K562 (cell line): Measurements from ENCODE around the gene TECPR1. TPM values are rescaled to one million over a fixed set of nuclear protein-coding genes. Genes with fewer than 3 reads are reported as not detected.

Experiments used
- COPS2 ChIP-seq: fragments of 450-650 bp; conservative IDR thresholded peaks from 2 replicates; pipeline ENCODE4 v1.6.1; 2016; ENCODE audit warnings: mild to moderate bottlenecking, moderate library complexity
- GATA2 ChIP-seq: sonication (generic); formaldehyde crosslinking; IDR thresholded peaks from 2 replicates; pipeline ENCODE4 v1.4.0; 2020; ENCODE audit warnings: mild to moderate bottlenecking, missing genetic modification reagents
- NR2F6 ChIP-seq: fragments of 450-650 bp; formaldehyde crosslinking; IDR thresholded peaks from 2 replicates; pipeline ENCODE4 v1.4.0; 2020; ENCODE audit warnings: mild to moderate bottlenecking
- PRMT5 ChIP-seq: sonication (generic); formaldehyde crosslinking; IDR thresholded peaks from 2 replicates; pipeline ENCODE4 v1.5.0; 2020; ENCODE audit warnings: missing genetic modification reagents
- PTTG1 ChIP-seq: fragments of 450-650 bp; IDR thresholded peaks from 2 replicates; pipeline ENCODE4 v1.6.1; 2016; ENCODE audit warnings: low read depth, mild to moderate bottlenecking, missing genetic modification characterization, missing compliant biosample characterization
- RAD21 ChIP-seq, 2 experiments: fragments of 250-450 bp in 1 of 2; fragments of 450-650 bp in 1 of 2; sonication (Bioruptor Pico) in 1 of 2; formaldehyde crosslinking in 1 of 2; IDR thresholded peaks in 1 of 2; conservative IDR thresholded peaks in 1 of 2; 2 replicates each; pipeline versions ENCODE4 v1.4.0 to v1.8.0; 2020 to 2022; ENCODE audit warnings: mild to moderate bottlenecking in 2 of 2, moderate library complexity in 1 of 2
- SMAD1 ChIP-seq: fragments of 150-350 bp; IDR thresholded peaks from 2 replicates; pipeline ENCODE4 v1.6.1; 2014; ENCODE audit warnings: low read length, low read depth; ENCODE audit not compliant: partially characterized antibody
- SMARCA4 ChIP-seq: fragments of 450-650 bp; IDR thresholded peaks from 2 replicates; pipeline ENCODE4 v1.6.1; 2016
- SMC3 ChIP-seq: conservative IDR thresholded peaks from 2 replicates; pipeline ENCODE4 v1.6.1; 2011; ENCODE audit warnings: low read depth, low read length, improper control_type of control experiment; ENCODE audit not compliant: insufficient read depth
- TAF1 ChIP-seq: IDR thresholded peaks from 2 replicates; pipeline ENCODE4 v1.6.1; 2011; ENCODE audit warnings: mild to moderate bottlenecking, low read length, moderate library complexity; ENCODE audit not compliant: insufficient read depth, control insufficient read depth, severe bottlenecking; ENCODE audit errors: extremely low read depth
- TBP ChIP-seq: optimal IDR thresholded peaks from 2 replicates; pipeline ENCODE3; 2011; ENCODE audit warnings: low read depth, low read length, improper control_type of control experiment
- TRIM24 ChIP-seq, 2 experiments: fragments of 450-650 bp; IDR thresholded peaks; 2 replicates each; pipeline ENCODE4 v1.6.1; 2016
- ZBTB7A ChIP-seq: IDR thresholded peaks from 2 replicates; pipeline ENCODE4 v1.6.1; 2011; ENCODE audit warnings: low read depth, mild to moderate bottlenecking, low read length, moderate library complexity, borderline replicate concordance; ENCODE audit not compliant: control insufficient read depth
- ZFP36 ChIP-seq: fragments of 150-350 bp; IDR thresholded peaks from 2 replicates; pipeline ENCODE4 v1.6.1; 2018; ENCODE audit warnings: low read length, low read depth; ENCODE audit not compliant: partially characterized antibody
- ZNF217 ChIP-seq: sonication (generic); formaldehyde crosslinking; IDR thresholded peaks from 2 replicates; pipeline ENCODE4 v1.8.0; 2022; ENCODE audit warnings: mild to moderate bottlenecking, missing genetic modification reagents
- ZNF696 ChIP-seq: fragments of 250-450 bp; sonication (Bioruptor Pico); conservative IDR thresholded peaks from 2 replicates; pipeline ENCODE4 v1.4.0; 2020; ENCODE audit warnings: mild to moderate bottlenecking, moderate library complexity
- polyA plus RNA-seq, 8 experiments: library from polyadenylated mRNA; depleted of rRNA in 4 of 8; stranded (reverse) in 5 of 8; unstranded in 3 of 8; fragments of >200 nt; fragmentation: Nextera tagmentation in 2 of 8; fragmentation: Illumina TruSeq in 1 of 8; extraction: Ambion mirVana in 2 of 8; extraction: Trizol in 1 of 8; gene quantifications; 2 replicates each; pipeline versions ENCODE4 v1.2.1 to v1.2.3, GENCODE V29; 2011 to 2014; ENCODE audit warnings: inconsistent platforms in 1 of 8, missing spikeins in 1 of 8
- total RNA-seq, 7 experiments: library from RNA; depleted of rRNA in 6 of 7; stranded (reverse); fragments of >200 nt in 6 of 7; fragmentation: Illumina TruSeq in 2 of 7; extraction: Trizol in 2 of 7; gene quantifications; 2 replicates each; pipeline versions ENCODE4 v1.2.1 to v1.2.3, GENCODE V29; 2011 to 2021; ENCODE audit warnings: low replicate concordance in 1 of 7
- TF ChIP-seq, protein P1 (sequence below): fragments of 450-650 bp; formaldehyde crosslinking; IDR thresholded peaks from 2 replicates; pipeline ENCODE4 v1.4.0; 2020; ENCODE audit warnings: mild to moderate bottlenecking, moderate library complexity
- TF ChIP-seq, protein P2 (sequence below): fragments of 250-450 bp; sonication (Bioruptor Pico); IDR thresholded peaks from 2 replicates; pipeline ENCODE4 v1.8.0; 2021; ENCODE audit warnings: mild to moderate bottlenecking, moderate library complexity
- TF ChIP-seq, protein P3 (sequence below), 3 experiments: IDR thresholded peaks in 2 of 3; conservative IDR thresholded peaks in 1 of 3; 2 replicates each; pipeline ENCODE4 v1.5.1; 2011 to 2012; ENCODE audit warnings: low read length in 3 of 3, mild to moderate bottlenecking in 3 of 3, control low read depth in 2 of 3, improper control_type of control experiment in 1 of 3, inconsistent platforms in 1 of 3, low read depth in 1 of 3, mixed read lengths in 1 of 3, moderate library complexity in 1 of 3; ENCODE audit not compliant: insufficient read depth in 2 of 3
- TF ChIP-seq, protein P4 (sequence below): fragments of 250-450 bp; sonication (Bioruptor Pico); IDR thresholded peaks from 2 replicates; pipeline ENCODE4 v1.9.0; 2021; ENCODE audit warnings: mild to moderate bottlenecking

The TECPR1 gene
- total and polyA plus RNA-seq, 9 of the 15 experiments (the other 6 are each of a cell fraction or from before 2014, with no cell fraction given), result 0.17 to 15.0 (median 2.2) TPM

DNA sequence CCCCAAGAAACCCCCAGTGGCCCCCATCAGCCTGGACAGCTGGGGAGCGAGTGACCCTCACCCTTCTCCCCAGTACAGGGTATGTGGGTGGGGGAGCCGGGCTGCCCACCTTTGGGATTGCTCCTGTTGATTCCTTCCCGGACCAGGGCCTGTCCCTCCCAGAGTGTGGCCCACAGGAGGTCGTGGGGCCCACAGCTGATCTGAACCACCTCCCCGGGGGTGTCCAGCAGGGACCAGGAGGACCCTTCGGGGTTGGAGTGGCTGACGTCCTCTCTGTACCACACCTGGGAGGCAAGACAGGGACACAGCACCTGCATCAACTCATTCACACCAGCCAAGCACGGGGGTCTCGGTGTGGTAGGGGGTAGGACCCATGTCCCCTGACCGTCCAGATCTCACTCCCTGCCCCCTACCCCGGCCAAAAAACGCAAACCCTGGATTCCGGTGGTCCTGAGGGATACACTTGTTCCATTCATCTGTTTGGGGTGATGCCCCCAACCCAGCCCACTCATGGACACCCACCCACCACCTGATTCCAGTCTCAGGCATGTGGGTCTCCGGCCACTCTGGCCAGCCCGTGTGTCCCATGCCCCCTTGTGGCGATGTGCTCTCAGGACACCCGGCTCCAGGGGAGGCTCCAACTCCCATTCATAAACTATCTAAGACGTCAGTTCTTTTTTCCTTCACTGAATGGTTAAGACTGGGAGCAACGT lies 10.9 kb downstream of the TECPR1 start (continued):
- no peak for TF ChIP-seq COPS2
- peak; percentile 58; the same call in 1 of the 2 replicates for TF ChIP-seq ZBTB7A
- no peak for TF ChIP-seq PRMT5 (CRISPR knock-in tag)
- TF ChIP-seq ZNF696 (CRISPR knock-in tag), result no peak
- no peak for TF ChIP-seq SMAD1
- TF ChIP-seq ZFP36, result no peak
- TF ChIP-seq, protein P1, sequence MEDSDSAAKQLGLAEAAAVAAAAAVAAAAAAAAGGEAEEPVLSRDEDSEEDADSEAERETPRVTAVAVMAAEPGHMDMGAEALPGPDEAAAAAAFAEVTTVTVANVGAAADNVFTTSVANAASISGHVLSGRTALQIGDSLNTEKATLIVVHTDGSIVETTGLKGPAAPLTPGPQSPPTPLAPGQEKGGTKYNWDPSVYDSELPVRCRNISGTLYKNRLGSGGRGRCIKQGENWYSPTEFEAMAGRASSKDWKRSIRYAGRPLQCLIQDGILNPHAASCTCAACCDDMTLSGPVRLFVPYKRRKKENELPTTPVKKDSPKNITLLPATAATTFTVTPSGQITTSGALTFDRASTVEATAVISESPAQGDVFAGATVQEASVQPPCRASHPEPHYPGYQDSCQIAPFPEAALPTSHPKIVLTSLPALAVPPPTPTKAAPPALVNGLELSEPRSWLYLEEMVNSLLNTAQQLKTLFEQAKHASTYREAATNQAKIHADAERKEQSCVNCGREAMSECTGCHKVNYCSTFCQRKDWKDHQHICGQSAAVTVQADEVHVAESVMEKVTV (CRISPR knock-in tag), result no peak
- no peak for TF ChIP-seq TRIM24 (IDR thresholded peaks at IDR 0.05)
- no peak for TF ChIP-seq SMARCA4
- no peak for TF ChIP-seq PTTG1 (tag)
- TF ChIP-seq, protein P2, sequence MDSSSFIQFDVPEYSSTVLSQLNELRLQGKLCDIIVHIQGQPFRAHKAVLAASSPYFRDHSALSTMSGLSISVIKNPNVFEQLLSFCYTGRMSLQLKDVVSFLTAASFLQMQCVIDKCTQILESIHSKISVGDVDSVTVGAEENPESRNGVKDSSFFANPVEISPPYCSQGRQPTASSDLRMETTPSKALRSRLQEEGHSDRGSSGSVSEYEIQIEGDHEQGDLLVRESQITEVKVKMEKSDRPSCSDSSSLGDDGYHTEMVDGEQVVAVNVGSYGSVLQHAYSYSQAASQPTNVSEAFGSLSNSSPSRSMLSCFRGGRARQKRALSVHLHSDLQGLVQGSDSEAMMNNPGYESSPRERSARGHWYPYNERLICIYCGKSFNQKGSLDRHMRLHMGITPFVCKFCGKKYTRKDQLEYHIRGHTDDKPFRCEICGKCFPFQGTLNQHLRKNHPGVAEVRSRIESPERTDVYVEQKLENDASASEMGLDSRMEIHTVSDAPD (CRISPR knock-in tag), result no peak
- TF ChIP-seq TAF1, result no peak
- TF ChIP-seq RAD21 (CRISPR knock-in tag; conservative IDR thresholded peaks at IDR 0.05 in 1 of 2, IDR thresholded peaks at IDR 0.05 in 1 of 2), result peak; percentile 16 to 55; a peak in 2 of 4 replicates
- TF ChIP-seq, protein P3, sequence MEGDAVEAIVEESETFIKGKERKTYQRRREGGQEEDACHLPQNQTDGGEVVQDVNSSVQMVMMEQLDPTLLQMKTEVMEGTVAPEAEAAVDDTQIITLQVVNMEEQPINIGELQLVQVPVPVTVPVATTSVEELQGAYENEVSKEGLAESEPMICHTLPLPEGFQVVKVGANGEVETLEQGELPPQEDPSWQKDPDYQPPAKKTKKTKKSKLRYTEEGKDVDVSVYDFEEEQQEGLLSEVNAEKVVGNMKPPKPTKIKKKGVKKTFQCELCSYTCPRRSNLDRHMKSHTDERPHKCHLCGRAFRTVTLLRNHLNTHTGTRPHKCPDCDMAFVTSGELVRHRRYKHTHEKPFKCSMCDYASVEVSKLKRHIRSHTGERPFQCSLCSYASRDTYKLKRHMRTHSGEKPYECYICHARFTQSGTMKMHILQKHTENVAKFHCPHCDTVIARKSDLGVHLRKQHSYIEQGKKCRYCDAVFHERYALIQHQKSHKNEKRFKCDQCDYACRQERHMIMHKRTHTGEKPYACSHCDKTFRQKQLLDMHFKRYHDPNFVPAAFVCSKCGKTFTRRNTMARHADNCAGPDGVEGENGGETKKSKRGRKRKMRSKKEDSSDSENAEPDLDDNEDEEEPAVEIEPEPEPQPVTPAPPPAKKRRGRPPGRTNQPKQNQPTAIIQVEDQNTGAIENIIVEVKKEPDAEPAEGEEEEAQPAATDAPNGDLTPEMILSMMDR (IDR thresholded peaks at IDR 0.05 in 2 of 3, conservative IDR thresholded peaks at IDR 0.05 in 1 of 3; ENCODE audit: insufficient read depth in 2 of 3, low read depth in 1 of 3, low read length in 3 of 3), result peak; percentile 71 to 83 (median 75)
- no peak for TF ChIP-seq GATA2 (CRISPR knock-in tag)
- peak; percentile 50 for TF ChIP-seq SMC3
- TF ChIP-seq ZNF217 (CRISPR knock-in tag), result no peak
- TF ChIP-seq, protein P4, sequence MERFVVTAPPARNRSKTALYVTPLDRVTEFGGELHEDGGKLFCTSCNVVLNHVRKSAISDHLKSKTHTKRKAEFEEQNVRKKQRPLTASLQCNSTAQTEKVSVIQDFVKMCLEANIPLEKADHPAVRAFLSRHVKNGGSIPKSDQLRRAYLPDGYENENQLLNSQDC (CRISPR knock-in tag), result no peak
- no peak for TF ChIP-seq TBP
- no peak for TF ChIP-seq NR2F6 (CRISPR knock-in tag)
